Measurements from ENCODE around the gene CACNB4. TPM values are rescaled to one million over a fixed set of nuclear protein-coding genes. Genes with fewer than 3 reads are reported as not detected.

Gene CACNB4
- total RNA-seq, 1 experiment from 2014 or later, result 2.0 TPM

GRCh38 chr2:152094014-152094413, 4.8 kb downstream of the CACNB4 start (continued):
- TF ChIP-seq, protein P1, sequence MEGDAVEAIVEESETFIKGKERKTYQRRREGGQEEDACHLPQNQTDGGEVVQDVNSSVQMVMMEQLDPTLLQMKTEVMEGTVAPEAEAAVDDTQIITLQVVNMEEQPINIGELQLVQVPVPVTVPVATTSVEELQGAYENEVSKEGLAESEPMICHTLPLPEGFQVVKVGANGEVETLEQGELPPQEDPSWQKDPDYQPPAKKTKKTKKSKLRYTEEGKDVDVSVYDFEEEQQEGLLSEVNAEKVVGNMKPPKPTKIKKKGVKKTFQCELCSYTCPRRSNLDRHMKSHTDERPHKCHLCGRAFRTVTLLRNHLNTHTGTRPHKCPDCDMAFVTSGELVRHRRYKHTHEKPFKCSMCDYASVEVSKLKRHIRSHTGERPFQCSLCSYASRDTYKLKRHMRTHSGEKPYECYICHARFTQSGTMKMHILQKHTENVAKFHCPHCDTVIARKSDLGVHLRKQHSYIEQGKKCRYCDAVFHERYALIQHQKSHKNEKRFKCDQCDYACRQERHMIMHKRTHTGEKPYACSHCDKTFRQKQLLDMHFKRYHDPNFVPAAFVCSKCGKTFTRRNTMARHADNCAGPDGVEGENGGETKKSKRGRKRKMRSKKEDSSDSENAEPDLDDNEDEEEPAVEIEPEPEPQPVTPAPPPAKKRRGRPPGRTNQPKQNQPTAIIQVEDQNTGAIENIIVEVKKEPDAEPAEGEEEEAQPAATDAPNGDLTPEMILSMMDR (IDR thresholded peaks at IDR 0.05 in 2 of 3, conservative IDR thresholded peaks at IDR 0.05 in 1 of 3; ENCODE audit: borderline replicate concordance in 1 of 3, insufficient read depth in 1 of 3, low read depth in 2 of 3, low read length in 2 of 3), result no peak
- TF ChIP-seq JUND (IDR thresholded peaks at IDR 0.05) (no peak), SIN3A (IDR thresholded peaks at IDR 0.05; ENCODE audit: low read depth) (no peak), ZFX (IDR thresholded peaks at IDR 0.05) (no peak)

DNA sequence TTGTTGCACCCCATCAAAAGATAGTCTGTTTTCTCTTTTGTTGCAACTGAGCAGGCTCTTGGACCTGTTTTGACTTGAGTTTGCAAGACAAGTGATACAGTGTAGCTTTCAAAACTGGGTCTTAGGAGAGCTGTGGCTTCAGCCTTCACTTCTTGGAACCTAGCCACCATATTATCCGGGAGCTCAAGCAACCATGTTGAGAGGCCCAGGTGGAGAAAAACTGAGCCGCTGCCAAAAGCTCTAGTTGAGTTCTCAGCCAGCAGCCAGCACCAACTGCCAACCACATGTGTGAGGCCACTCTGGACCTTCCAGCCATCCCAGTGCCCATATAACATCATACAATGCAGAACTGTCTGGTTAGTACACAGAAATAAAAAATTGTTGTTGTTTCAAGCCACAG, 5.4 kb downstream of the CACNB4 start:
- no peaks in the 10 kb centered on the region for H3K27me3 ChIP-seq (ENCODE audit: insufficient read depth, low read length)

More for the DNA sequence above, 5.4 kb downstream of the CACNB4 start:
- Histone ChIP-seq H3K4me3 (replicated peaks in 1 of 2; ENCODE audit: low read depth in 1 of 2, low read length in 2 of 2) (no peak overlapping the region), H4K20me1 (ENCODE audit: insufficient read depth) (no peaks in the 10 kb centered on the region), H3K4me1 (ENCODE audit: control insufficient read depth in 1 of 2, insufficient read depth in 2 of 2, low read length in 2 of 2) (peaks cover 0 to 15% of the 10 kb centered on the region in 2 experiments; a peak in 2 of 4 replicates), H3K9ac (ENCODE audit: low read length) (no peak overlapping the region), H3K27ac (ENCODE audit: low read depth, low read length) (no peak overlapping the region), H3K79me2 (ENCODE audit: insufficient read depth, low read length) (no peaks in the 10 kb centered on the region), H2AFZ (ENCODE audit: low read depth, low read length, poor library complexity, severe bottlenecking) (no peak overlapping the region), H3K4me2 (ENCODE audit: low read length) (no peak overlapping the region), H3K36me3 (ENCODE audit: control insufficient read depth in 1 of 2, insufficient read depth in 2 of 2, low read length in 2 of 2) (no peaks in the 10 kb centered on the region), H3K9me3 (ENCODE audit: control insufficient read depth in 1 of 2, insufficient read depth in 1 of 2, low read depth in 1 of 2, low read length in 2 of 2) (no peaks in the 10 kb centered on the region), H3K9me2 (ENCODE audit: insufficient read depth) (no peaks in the 10 kb centered on the region)
- TF ChIP-seq EZH2phosphoT487 (IDR thresholded peaks at IDR 0.05; ENCODE audit: borderline replicate concordance) (no peak), SRF (IDR thresholded peaks at IDR 0.05; ENCODE audit: low read depth) (no peak), EGR1 (IDR thresholded peaks at IDR 0.05; ENCODE audit: low read depth) (no peak), POLR2A (IDR thresholded peaks at IDR 0.05; ENCODE audit: borderline replicate concordance, extremely low read depth, insufficient read depth, insufficient read length) (no peak), ZNF274 (IDR thresholded peaks at IDR 0.05; ENCODE audit: low read depth, low read length) (no peak), SP1 (IDR thresholded peaks at IDR 0.05; ENCODE audit: low read depth) (no peak), CBX3 (IDR thresholded peaks at IDR 0.05; ENCODE audit: low read depth) (no peak), REST (IDR thresholded peaks at IDR 0.05; ENCODE audit: low read depth) (no peak), FOSL1 (IDR thresholded peaks at IDR 0.05; ENCODE audit: low read depth) (no peak)
- TF ChIP-seq, protein P2, sequence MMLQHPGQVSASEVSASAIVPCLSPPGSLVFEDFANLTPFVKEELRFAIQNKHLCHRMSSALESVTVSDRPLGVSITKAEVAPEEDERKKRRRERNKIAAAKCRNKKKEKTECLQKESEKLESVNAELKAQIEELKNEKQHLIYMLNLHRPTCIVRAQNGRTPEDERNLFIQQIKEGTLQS (IDR thresholded peaks at IDR 0.05), result no peak
- TF ChIP-seq, protein P1 (IDR thresholded peaks at IDR 0.05 in 2 of 3, conservative IDR thresholded peaks at IDR 0.05 in 1 of 3; ENCODE audit: borderline replicate concordance in 1 of 3, insufficient read depth in 1 of 3, low read depth in 2 of 3, low read length in 2 of 3), result no peak
- ATAC-seq, result no peak
- ChIA-PET CTCF (no interaction called here), POLR2A (no interaction called here), RAD21 (ENCODE audit: low non-redundant PET in 1 of 2, low total read pairs in 2 of 2, uncharacterized antibody in 2 of 2, unreplicated experiment in 2 of 2) (no interaction called here)
- DNase-seq (ENCODE audit: low read depth, low spot score), result no peak
- no TSS peak for BruUV-seq (replicated peaks)
- intact Hi-C loops (cut with micrococcal nuclease), result no loop called here

All from HCT116 (cell line).